ENCODE results near the gene EVA1A.
"Not testable (repeated sequence)": the region's sequence is repeated elsewhere in the genome, so short reads cannot be mapped to it uniquely, and the experiment has no call there.

Gene EVA1A

GRCh38 chr2:75484840-75485239 lies 75.9 kb downstream of the EVA1A start:
- no peak for DNase-seq (ENCODE audit: low read depth in 2 of 2)

GRCh38 chr2:75483878-75484277 lies 76.9 kb downstream of the EVA1A start:
- no peak for DNase-seq (ENCODE audit: low read depth in 2 of 2)

GRCh38 chr2:75482398-75482797 lies 78.3 kb downstream of the EVA1A start:
- no peak for DNase-seq (ENCODE audit: low read depth in 2 of 2)

DNA sequence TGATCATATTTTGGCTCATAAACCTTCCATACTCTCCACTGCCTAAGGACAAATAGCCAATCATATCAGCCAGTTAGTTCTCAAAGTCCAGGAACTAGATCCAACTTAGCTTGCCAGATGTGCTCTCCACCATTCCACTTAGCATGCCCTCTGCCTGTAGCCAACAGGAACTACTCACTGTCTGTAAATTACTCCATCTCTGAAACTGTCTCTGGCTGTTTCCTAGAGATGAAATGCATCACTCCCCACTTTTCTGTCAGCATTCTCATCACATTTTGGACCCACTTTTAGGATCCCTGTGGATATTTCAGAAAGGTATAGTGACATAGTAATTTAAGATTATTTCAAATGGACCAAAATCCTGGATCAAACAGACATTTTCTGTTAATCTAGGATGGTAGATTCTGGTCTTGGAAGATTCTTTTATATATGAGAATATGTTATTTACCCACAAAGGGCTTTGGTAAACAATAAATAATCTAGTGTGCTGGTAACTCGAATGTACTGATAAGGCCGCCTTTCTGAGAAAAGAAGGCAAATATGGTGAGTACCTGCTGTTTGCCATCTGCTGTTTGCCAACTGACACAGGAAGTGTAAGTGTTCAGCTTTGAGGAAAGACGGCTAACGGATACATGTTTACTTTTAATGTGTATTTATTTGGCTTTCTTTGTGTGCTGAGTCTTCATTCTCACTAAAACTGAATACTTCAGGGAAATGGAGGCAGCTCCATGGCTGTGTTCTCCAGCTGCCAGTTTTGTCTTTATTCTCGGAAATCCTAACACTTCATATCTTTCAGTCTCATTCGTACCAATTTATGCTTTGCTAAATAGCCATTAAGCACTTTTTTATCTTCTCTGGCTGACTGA lies 79.5 kb downstream of the EVA1A start:
- no peak for DNase-seq (ENCODE audit: low read depth in 2 of 2)

- not testable (repeated sequence) for DNase-seq (ENCODE audit: low read depth in 2 of 2)
These were observed 83.0 kb downstream of the EVA1A start for GRCh38 chr2:75477696-75478095.

GRCh38 chr2:75476761-75477160 lies 84.0 kb downstream of the EVA1A start:
- no peak for DNase-seq (ENCODE audit: low read depth in 2 of 2)

DNA sequence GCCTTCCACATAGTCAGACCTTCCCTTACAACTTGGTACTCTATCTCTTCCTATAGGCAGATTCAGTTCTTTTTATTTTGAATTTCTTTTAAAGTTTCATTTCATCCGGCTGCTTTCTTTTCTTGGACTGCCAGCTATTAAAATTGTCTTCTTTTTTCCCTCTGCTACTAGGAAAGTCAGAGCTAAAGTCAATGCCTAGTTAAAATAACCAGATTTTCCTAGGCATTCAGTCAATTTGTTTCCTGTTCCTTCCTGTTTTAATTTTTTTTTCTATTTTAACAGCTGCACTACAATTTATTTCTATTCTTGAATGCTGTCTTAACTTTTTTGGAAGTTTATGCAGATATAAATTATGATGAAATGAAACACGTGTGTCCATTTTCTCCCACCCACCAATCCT lies 84.8 kb downstream of the EVA1A start:
- no peak for DNase-seq (ENCODE audit: low read depth in 2 of 2)

GRCh38 chr2:75475049-75475448 lies 85.7 kb downstream of the EVA1A start:
- no peak for DNase-seq (ENCODE audit: low read depth in 2 of 2)

DNA sequence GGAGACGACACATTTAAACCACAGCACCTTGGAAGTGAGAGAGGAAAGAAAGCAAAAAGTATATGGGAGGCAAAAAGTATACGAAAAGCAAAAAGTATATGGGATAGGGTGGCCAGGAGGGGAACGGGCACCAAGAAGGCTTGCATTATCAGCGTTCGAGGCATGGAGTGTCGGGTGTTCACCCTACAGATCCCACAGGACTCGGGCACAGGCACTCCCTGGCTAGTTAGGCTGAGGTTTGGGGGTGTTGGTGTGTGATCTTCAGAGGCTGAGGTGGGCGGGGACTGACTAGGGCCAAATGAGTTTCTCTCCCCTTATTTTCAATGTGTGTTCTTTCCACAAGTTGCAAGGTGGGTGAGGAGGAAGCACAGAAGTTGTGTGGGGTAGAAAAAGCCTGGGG lies 86.6 kb downstream of the EVA1A start:
- DNase-seq (ENCODE audit: low read depth in 2 of 2) = no peak

DNA sequence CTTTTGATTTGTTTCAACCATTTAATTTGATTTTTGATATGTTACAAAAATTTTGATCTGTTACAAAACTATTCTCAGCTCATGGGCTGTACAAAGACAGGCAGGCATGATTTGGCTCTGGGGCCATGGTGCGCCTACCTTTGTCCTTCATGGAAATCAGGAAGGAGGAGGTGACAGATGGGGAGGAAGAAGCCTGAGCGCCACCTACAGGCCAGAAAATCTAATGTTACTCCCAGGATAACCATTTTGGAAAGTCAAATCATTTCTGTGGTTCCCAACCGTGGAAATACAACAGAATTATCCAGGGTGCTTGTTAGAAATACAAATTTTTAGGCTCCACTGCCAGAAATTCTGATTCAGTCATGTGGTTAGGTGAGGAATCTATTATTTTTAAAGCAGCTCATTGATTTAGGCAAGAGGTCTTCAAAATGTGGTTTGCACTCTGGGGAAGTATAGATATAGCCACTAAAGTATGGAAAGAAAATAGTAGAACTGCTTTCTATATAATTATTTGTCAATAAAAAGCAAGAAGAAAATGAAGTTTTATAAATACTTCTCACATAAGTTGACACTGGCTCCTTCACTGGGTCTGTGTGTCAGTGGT lies 93.9 kb downstream of the EVA1A start:
- DNase-seq (ENCODE audit: low read depth in 2 of 2) = no peak

- DNase-seq (ENCODE audit: low read depth in 2 of 2) = no peak
These were observed 95.3 kb downstream of the EVA1A start for GRCh38 chr2:75465317-75465984.

GRCh38 chr2:75464348-75464946 lies 96.3 kb downstream of the EVA1A start:
- no peak for DNase-seq (ENCODE audit: low read depth in 2 of 2)

GRCh38 chr2:75462721-75463120 lies 98.0 kb downstream of the EVA1A start:
- no peak for DNase-seq (ENCODE audit: low read depth in 2 of 2)

DNA sequence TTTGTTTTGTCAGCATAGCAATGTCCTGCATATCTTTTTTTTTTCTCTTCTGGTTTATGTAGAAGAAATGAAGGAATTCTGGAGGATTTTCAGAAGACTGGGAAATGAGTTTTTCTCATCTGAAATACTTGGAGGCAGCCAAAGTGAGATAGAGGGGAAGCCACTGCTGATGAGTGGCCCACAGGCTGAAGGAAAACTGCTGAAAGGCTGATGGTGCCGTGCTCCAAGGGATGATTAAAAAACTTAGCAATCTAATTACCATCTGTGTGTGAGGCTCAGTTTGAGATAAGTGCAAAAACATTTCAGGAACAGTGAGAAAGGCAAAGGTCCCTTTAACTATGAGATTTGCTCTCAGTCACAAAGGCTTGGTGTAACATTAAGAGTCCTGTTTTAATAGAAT lies 98.5 kb downstream of the EVA1A start:
- DNase-seq (ENCODE audit: low read depth in 2 of 2) = no peak

GRCh38 chr2:75460630-75461029 lies 100.1 kb downstream of the EVA1A start:
- no peak for DNase-seq (ENCODE audit: low read depth in 2 of 2)

DNA sequence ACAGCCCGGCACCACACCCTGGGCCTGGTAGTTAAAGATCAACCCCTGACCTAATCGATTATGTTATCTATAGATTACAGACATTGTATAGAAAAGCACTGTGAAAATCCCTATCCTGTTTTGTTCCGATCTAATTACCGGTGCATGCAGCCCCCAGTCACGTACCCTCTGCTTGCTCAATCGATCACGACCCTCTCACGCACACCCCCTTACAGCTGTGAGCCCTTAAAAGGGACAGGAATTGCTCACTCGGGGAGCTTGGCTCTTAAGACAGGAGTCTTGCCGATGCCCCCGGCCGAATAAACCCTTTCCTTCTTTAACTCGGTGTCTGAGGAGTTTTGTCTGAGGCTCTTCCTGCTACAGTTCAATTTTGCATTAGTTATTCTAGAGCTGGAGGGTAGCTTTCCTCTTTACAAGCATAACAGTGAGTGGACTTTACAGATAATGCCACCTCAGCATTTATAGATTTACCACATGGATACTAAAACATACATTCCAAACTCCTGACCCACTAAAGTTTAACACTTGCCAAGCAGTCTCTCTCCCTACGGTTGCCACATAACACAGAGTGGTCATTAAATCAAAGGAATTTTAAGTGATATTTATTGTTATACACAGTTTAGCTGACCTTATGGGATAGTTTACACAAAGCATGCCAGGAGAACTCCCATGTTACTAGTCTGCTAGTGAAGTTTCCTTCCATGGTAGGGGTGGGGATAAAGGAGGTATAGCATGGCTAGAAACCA lies 101.0 kb downstream of the EVA1A start:
- DNase-seq (ENCODE audit: low read depth in 2 of 2) = no peak

GRCh38 chr2:75458201-75458600 lies 102.5 kb downstream of the EVA1A start:
- no peak for DNase-seq (ENCODE audit: low read depth in 2 of 2)

GRCh38 chr2:75456825-75457224 lies 103.9 kb downstream of the EVA1A start:
- no peak for DNase-seq (ENCODE audit: low read depth in 2 of 2)

DNA sequence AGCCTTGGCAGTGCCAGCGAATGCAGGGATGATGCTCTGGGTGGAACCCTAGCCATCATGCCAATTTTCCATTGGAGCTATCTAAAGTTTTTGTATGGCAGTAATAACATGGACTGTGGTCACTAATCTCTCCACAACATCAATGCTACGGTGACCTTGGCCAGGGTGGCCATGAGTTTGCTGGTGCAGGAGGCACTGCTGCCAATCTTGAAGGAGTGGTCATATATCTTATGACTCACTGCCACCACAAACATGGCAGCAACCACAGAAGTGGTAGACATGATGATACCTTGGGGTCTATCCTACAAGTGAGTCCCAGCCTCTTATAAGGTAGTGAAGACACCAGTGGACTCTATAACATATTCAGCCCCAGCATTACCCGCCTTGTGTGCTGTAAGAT lies 104.6 kb downstream of the EVA1A start:
- no peak for DNase-seq (ENCODE audit: low read depth in 2 of 2)

GRCh38 chr2:75454241-75454620 lies 106.5 kb downstream of the EVA1A start:
- no peak for DNase-seq (ENCODE audit: low read depth in 2 of 2)

- DNase-seq (ENCODE audit: low read depth in 2 of 2) = no peak
These were observed 107.1 kb downstream of the EVA1A start for GRCh38 chr2:75453384-75454240.

Measured in stimulated activated CD8-positive, alpha-beta memory T cell treated with anti-CD3 and anti-CD28 coated beads, Interleukin-7, amount 100 ng/mL, for 1 hour (primary cell).